Left forelimb (tissue), 1 donor: ENCODE results near the gene USP17L22.
A peak's percentile ranks its signal among the peaks of the same experiment; 100 is the strongest.
"Not testable (repeated sequence)": the region's sequence is repeated elsewhere in the genome, so short reads cannot be mapped to it uniquely, and the experiment has no call there.

ENCODE experiments used
- DNase-seq: peaks from one replicate; pipeline ENCODE4 v3.0.0-alpha.2; 2018; ENCODE audit warnings: low spot score

Gene USP17L22, protein sequence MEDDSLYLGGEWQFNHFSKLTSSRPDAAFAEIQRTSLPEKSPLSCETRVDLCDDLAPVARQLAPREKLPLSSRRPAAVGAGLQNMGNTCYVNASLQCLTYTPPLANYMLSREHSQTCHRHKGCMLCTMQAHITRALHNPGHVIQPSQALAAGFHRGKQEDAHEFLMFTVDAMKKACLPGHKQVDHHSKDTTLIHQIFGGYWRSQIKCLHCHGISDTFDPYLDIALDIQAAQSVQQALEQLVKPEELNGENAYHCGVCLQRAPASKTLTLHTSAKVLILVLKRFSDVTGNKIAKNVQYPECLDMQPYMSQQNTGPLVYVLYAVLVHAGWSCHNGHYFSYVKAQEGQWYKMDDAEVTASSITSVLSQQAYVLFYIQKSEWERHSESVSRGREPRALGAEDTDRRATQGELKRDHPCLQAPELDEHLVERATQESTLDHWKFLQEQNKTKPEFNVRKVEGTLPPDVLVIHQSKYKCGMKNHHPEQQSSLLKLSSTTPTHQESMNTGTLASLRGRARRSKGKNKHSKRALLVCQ

DNA sequence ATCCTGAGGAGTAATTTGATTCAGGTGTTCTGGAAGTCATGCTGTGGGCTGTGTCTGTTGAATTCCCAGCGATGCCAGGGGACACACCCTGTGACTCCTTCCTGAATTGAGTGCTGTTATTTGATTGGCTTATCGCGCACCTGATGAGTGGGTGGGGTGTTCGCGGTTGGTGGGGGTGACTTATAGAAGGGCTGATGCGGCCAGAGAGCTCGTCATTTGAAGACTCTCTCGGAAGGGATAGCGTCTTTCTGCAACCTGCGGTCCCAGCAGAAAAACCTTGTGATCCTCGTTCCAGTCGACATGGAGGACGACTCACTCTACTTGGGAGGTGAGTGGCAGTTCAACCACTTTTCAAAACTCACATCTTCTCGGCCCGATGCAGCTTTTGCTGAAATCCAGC, at the start of gene USP17L22:
Gene USP17L22 (plus strand): TSS at position 301 of the 400 bp plus-strand sequence. CDS start 0 bp downstream, at position 301.
- not testable (repeated sequence) for DNase-seq

DNA sequence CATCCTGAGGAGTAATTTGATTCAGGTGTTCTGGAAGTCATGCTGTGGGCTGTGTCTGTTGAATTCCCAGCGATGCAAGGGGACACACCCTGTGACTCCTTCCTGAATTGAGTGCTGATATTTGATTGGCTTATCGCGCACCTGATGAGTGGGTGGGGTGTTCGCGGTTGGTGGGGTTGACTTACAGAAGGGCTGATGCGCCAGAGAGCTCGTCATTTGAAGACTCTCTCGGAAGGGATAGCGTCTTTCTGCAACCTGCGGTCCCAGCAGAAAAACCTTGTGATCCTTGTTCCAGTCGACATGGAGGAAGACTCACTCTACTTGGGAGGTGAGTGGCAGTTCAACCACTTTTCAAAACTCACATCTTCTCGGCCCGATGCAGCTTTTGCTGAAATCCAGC, 47.6 kb upstream of the USP17L22 start, which contains the start of gene USP17L12:
Gene USP17L12 (plus strand): TSS at position 301 of the 400 bp plus-strand sequence. CDS start 0 bp downstream, at position 301.
- not testable (repeated sequence) for DNase-seq

DNA sequence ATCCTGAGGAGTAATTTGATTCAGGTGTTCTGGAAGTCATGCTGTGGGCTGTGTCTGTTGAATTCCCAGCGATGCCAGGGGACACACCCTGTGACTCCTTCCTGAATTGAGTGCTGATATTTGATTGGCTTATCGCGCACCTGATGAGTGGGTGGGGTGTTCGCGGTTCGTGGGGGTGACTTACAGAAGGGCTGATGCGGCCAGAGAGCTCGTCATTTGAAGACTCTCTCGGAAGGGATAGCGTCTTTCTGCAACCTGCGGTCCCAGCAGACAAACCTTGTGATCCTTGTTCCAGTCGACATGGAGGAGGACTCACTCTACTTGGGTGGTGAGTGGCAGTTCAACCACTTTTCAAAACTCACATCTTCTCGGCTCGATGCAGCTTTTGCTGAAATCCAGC, 42.8 kb upstream of the USP17L22 start, which contains the start of gene USP17L13:
Gene USP17L13 (plus strand): TSS at position 301 of the 400 bp plus-strand sequence. CDS start 0 bp downstream, at position 301.
- not testable (repeated sequence) for DNase-seq

DNA sequence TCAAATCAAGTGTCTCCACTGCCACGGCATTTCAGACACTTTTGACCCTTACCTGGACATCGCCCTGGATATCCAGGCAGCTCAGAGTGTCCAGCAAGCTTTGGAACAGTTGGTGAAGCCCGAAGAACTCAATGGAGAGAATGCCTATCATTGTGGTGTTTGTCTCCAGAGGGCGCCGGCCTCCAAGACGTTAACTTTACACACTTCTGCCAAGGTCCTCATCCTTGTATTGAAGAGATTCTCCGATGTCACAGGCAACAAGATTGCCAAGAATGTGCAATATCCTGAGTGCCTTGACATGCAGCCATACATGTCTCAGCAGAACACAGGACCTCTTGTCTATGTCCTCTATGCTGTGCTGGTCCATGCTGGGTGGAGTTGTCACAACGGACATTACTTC, 37.2 kb upstream of the USP17L22 start:
- DNase-seq: not testable (repeated sequence)

DNA sequence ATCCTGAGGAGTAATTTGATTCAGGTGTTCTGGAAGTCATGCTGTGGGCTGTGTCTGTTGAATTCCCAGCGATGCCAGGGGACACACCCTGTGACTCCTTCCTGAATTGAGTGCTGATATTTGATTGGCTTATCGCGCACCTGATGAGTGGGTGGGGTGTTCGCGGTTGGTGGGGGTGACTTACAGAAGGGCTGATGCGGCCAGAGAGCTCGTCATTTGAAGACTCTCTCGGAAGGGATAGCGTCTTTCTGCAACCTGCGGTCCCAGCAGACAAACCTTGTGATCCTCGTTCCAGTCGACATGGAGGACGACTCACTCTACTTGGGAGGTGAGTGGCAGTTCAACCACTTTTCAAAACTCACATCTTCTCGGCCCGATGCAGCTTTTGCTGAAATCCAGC, 33.3 kb upstream of the USP17L22 start, which contains the start of gene USP17L15:
Gene USP17L15 (plus strand): TSS at position 301 of the 400 bp plus-strand sequence. CDS start 0 bp downstream, at position 301.
- DNase-seq: not testable (repeated sequence)

DNA sequence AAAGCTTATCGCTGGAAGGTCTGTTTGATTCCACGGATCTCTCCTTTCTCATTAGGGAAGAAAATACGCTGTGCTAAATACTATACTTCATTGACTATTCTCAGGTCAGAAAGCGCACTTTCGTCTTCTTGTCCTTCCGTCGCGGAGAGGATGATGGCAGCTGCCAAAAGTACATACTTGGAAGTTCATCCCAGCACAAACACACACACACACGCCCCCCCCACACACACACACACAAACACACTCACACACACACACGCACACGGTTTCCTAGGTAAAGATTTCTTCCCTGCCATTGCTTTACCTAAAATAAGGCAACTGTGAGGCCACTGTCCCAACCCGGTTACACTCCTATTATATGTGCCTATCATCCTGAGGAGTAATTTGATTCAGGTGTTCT, 29.0 kb upstream of the USP17L22 start:
- DNase-seq: peak; percentile 0

DNA sequence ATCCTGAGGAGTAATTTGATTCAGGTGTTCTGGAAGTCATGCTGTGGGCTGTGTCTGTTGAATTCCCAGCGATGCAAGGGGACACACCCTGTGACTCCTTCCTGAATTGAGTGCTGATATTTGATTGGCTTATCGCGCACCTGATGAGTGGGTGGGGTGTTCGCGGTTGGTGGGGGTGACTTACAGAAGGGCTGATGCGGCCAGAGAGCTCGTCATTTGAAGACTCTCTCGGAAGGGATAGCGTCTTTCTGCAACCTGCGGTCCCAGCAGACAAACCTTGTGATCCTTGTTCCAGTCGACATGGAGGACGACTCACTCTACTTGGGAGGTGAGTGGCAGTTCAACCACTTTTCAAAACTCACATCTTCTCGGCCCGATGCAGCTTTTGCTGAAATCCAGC, 23.8 kb upstream of the USP17L22 start, which contains the start of gene USP17L17:
Gene USP17L17 (plus strand): TSS at position 301 of the 400 bp plus-strand sequence. CDS start 0 bp downstream, at position 301.
- not testable (repeated sequence) for DNase-seq

DNA sequence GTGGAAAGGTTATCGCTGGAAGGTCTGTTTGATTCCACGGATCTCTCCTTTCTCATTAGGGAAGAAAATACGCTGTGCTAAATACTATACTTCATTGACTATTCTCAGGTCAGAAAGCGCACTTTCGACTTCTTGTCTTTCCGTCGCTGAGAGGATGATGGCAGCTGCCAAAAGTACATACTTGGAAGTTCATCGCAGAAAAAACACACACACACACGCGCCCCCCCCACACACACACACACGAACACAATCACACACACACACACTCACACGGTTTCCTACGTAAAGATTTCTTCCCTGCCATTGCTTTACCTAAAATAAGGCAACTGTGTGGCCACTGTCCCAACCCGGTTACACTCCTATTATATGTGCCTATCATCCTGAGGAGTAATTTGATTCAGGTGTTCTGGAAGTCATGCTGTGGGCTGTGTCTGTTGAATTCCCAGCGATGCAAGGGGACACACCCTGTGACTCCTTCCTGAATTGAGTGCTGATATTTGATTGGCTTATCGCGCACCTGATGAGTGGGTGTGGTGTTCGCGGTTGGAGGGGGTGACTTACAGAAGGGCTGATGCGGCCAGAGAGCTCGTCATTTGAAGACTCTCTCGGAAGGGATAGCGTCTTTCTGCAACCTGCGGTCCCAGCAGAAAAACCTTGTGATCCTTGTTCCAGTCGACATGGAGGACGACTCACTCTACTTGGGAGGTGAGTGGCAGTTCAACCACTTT, 19.3 kb upstream of the USP17L22 start, which contains the start of gene USP17L18:
Gene USP17L18 (plus strand): TSS at position 678 of the 728 bp plus-strand sequence. CDS start 0 bp downstream, at position 678.
- DNase-seq: peak; percentile 55

DNA sequence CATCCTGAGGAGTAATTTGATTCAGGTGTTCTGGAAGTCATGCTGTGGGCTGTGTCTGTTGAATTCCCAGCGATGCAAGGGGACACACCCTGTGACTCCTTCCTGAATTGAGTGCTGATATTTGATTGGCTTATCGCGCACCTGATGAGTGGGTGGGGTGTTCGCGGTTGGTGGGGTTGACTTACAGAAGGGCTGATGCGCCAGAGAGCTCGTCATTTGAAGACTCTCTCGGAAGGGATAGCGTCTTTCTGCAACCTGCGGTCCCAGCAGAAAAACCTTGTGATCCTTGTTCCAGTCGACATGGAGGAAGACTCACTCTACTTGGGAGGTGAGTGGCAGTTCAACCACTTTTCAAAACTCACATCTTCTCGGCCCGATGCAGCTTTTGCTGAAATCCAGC, 14.3 kb upstream of the USP17L22 start, which contains the start of gene USP17L19:
Gene USP17L19 (plus strand): TSS at position 301 of the 400 bp plus-strand sequence. CDS start 0 bp downstream, at position 301.
- not testable (repeated sequence) for DNase-seq

DNA sequence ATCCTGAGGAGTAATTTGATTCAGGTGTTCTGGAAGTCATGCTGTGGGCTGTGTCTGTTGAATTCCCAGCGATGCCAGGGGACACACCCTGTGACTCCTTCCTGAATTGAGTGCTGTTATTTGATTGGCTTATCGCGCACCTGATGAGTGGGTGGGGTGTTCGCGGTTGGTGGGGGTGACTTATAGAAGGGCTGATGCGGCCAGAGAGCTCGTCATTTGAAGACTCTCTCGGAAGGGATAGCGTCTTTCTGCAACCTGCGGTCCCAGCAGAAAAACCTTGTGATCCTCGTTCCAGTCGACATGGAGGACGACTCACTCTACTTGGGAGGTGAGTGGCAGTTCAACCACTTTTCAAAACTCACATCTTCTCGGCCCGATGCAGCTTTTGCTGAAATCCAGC, 9.6 kb upstream of the USP17L22 start, which contains the start of gene USP17L20:
Gene USP17L20 (plus strand): TSS at position 301 of the 400 bp plus-strand sequence. CDS start 0 bp downstream, at position 301.
- DNase-seq: not testable (repeated sequence)

DNA sequence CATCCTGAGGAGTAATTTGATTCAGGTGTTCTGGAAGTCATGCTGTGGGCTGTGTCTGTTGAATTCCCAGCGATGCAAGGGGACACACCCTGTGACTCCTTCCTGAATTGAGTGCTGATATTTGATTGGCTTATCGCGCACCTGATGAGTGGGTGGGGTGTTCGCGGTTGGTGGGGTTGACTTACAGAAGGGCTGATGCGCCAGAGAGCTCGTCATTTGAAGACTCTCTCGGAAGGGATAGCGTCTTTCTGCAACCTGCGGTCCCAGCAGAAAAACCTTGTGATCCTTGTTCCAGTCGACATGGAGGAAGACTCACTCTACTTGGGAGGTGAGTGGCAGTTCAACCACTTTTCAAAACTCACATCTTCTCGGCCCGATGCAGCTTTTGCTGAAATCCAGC, 4.8 kb upstream of the USP17L22 start, which contains the start of gene USP17L21:
Gene USP17L21 (plus strand): TSS at position 301 of the 400 bp plus-strand sequence. CDS start 0 bp downstream, at position 301.
- not testable (repeated sequence) for DNase-seq

DNA sequence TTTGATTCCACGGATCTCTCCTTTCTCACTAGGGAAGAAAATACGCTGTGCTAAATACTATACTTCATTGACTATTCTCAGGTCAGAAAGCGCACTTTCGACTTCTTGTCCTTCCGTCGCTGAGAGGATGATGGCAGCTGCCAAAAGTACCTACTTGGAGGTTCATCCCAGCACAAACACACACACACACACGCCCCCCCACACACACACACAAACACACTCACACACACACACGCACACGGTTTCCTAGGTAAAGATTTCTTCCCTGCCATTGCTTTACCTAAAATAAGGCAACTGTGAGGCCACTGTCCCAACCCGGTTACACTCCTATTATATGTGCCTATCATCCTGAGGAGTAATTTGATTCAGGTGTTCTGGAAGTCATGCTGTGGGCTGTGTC, 4.3 kb downstream of the USP17L22 start:
- DNase-seq: not testable (repeated sequence)
